ENCODE measurements around the gene GALNT10. TPM values are rescaled to one million over a fixed set of nuclear protein-coding genes. Genes with fewer than 3 reads are reported as not detected.

Gene GALNT10
- total and polyA plus RNA-seq, 2 donors from 2014 or later = 13.0 to 44.3 TPM

DNA sequence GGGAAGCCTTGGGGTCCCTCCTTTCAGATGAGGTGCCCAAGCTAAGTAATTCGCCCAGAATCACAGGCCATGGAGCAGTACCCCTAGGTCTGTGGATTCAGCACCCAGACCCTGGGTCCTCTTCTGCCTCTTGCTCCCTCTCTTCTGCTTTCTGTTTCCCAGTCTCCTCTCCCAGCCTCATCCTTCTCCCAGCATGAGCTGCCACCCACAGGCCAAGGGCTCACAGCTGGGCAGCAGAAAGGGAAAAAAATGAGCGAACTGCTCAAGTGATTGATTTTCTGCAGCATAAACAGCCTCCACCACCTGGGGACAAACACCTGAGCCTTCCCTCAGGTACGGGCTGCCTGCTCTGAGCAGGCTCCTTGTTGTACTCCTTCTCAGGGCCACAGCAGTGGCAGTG is 141.4 kb downstream of the GALNT10 start:
- no peak for FAIRE-seq
- DNase-seq = no peak
- no peak overlapping the region for H3K9ac ChIP-seq (ENCODE audit: low read length in 3 of 3)
- H3K27ac ChIP-seq (ENCODE audit: low read depth in 2 of 2, low read length in 2 of 2) = no peak overlapping the region
- H3K36me3 ChIP-seq (ENCODE audit: control insufficient read depth in 2 of 3, insufficient read depth in 3 of 3, low read length in 3 of 3) = peaks cover 0 to 4% (median 0%) of the 10 kb centered on the region in 3 donors
- H3K9me3 ChIP-seq (ENCODE audit: control insufficient read depth in 2 of 3, insufficient read depth in 1 of 3, low read length in 3 of 3) = no peaks in the 10 kb centered on the region
- H3K4me1 ChIP-seq (ENCODE audit: control insufficient read depth in 2 of 3, insufficient read depth in 2 of 3, low read depth in 1 of 3, low read length in 3 of 3) = no peaks in the 10 kb centered on the region
- no peaks in the 10 kb centered on the region for H3K27me3 ChIP-seq (ENCODE audit: control insufficient read depth, insufficient read depth, low read length)
- intact Hi-C loops (cut with DNase I) = no loop called here
- TF ChIP-seq, protein P1, sequence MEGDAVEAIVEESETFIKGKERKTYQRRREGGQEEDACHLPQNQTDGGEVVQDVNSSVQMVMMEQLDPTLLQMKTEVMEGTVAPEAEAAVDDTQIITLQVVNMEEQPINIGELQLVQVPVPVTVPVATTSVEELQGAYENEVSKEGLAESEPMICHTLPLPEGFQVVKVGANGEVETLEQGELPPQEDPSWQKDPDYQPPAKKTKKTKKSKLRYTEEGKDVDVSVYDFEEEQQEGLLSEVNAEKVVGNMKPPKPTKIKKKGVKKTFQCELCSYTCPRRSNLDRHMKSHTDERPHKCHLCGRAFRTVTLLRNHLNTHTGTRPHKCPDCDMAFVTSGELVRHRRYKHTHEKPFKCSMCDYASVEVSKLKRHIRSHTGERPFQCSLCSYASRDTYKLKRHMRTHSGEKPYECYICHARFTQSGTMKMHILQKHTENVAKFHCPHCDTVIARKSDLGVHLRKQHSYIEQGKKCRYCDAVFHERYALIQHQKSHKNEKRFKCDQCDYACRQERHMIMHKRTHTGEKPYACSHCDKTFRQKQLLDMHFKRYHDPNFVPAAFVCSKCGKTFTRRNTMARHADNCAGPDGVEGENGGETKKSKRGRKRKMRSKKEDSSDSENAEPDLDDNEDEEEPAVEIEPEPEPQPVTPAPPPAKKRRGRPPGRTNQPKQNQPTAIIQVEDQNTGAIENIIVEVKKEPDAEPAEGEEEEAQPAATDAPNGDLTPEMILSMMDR (IDR thresholded peaks at IDR 0.05; ENCODE audit: borderline replicate concordance, extremely low read depth, insufficient read depth) = no peak
- no peak overlapping the region for H3K4me3 ChIP-seq (ENCODE audit: low read length in 3 of 3)

DNA sequence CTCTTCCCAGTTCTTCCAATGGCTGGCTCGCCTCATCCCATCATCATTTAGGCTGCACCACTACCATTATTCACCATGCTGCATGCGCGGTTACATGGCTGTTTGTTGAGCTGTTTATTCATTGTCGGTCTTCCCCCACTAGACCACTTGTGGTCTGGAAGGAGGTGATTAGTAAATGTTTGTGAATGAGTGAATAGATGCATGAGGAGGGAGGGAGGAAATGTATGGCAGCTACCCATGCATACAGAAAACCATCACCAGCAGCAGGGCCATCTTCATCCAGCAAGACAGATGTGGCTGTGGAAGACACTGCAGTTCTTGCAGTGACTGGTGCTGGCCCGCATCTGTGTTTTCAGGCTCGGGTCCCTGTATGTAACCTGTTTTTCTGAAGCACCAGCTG is 141.9 kb downstream of the GALNT10 start:
- Histone ChIP-seq H3K9me3 (ENCODE audit: control insufficient read depth in 2 of 3, insufficient read depth in 1 of 3, low read length in 3 of 3) (no peaks in the 10 kb centered on the region), H3K27ac (ENCODE audit: low read depth in 2 of 2, low read length in 2 of 2) (no peak overlapping the region), H3K4me1 (ENCODE audit: control insufficient read depth in 2 of 3, insufficient read depth in 2 of 3, low read depth in 1 of 3, low read length in 3 of 3) (no peaks in the 10 kb centered on the region), H3K36me3 (ENCODE audit: control insufficient read depth in 2 of 3, insufficient read depth in 3 of 3, low read length in 3 of 3) (peaks cover 0 to 4% (median 0%) of the 10 kb centered on the region in 3 donors), H3K9ac (ENCODE audit: low read length in 3 of 3) (no peak overlapping the region), H3K27me3 (ENCODE audit: control insufficient read depth, insufficient read depth, low read length) (no peaks in the 10 kb centered on the region), H3K4me3 (ENCODE audit: low read length in 3 of 3) (no peak overlapping the region)
- no peak for DNase-seq
- TF ChIP-seq, protein P1 (IDR thresholded peaks at IDR 0.05; ENCODE audit: borderline replicate concordance, extremely low read depth, insufficient read depth) = no peak
- FAIRE-seq = no peak
- intact Hi-C loops (cut with DNase I) = no loop called here

DNA sequence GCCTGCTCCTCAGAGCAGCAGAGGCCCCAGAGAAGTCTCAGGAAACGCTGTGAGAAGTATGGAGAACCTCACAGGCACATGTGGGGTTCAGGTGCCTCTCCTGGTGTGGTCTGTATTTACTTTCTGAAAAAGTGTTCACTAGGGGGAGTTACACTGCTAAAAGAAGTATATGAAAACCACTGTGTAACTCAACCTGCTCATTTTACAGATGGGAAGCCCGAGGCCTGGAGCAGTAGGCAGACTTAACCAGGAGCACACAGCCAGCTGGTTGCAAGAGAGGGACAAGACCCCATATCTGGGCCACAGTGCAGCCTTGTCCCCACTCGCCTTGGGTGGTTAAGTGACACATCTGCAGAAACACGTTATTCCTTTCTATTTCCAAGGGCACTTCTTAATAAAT is 142.5 kb downstream of the GALNT10 start:
- intact Hi-C loops (cut with DNase I) = no loop called here
- no peaks in the 10 kb centered on the region for H3K27me3 ChIP-seq (ENCODE audit: control insufficient read depth, insufficient read depth, low read length)
- no peak for FAIRE-seq

More for the DNA sequence above, 142.5 kb downstream of the GALNT10 start:
- Histone ChIP-seq H3K27ac (ENCODE audit: low read depth in 2 of 2, low read length in 2 of 2) (no peak overlapping the region), H3K36me3 (ENCODE audit: control insufficient read depth in 2 of 3, insufficient read depth in 3 of 3, low read length in 3 of 3) (peaks cover 0 to 4% (median 0%) of the 10 kb centered on the region in 3 donors), H3K4me3 (ENCODE audit: low read length in 3 of 3) (no peak overlapping the region), H3K9ac (ENCODE audit: low read length in 3 of 3) (no peak overlapping the region), H3K4me1 (ENCODE audit: control insufficient read depth in 2 of 3, insufficient read depth in 2 of 3, low read depth in 1 of 3, low read length in 3 of 3) (no peaks in the 10 kb centered on the region), H3K9me3 (ENCODE audit: control insufficient read depth in 2 of 3, insufficient read depth in 1 of 3, low read length in 3 of 3) (no peaks in the 10 kb centered on the region)
- DNase-seq = no peak
- TF ChIP-seq, protein P1 (IDR thresholded peaks at IDR 0.05; ENCODE audit: borderline replicate concordance, extremely low read depth, insufficient read depth) = no peak
